ENCODE data around the gene SLC5A6.
"Not testable (repeated sequence)": the region's sequence is repeated elsewhere in the genome, so short reads cannot be mapped to it uniquely, and the experiment has no call there.

The SLC5A6 gene

GRCh38 chr2:27203741-27204140, 8.3 kb downstream of the SLC5A6 start:
- no peak for DNase-seq

DNA sequence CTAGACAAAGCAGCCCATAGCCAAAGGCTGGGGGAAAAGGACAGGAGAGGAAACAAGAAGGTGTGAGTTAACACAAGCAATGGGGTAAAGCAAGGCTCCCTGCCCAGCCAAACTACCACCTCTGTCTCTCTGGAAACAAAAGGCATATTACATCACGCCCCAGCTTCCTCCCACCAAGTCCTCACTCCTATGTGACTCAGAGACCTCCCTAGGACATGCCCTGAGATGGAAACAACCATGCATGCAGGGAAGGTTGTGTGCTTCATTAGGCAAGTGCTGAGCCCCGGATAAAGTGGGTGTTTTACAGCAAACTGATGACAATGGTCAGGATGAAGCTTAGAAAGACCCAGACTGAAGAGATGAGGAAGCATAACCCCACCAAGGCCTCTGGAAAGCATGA, 9.2 kb downstream of the SLC5A6 start:
- peak; percentile 87 for DNase-seq

GRCh38 chr2:27201675-27202074, 10.4 kb downstream of the SLC5A6 start:
- no peak for DNase-seq

DNA sequence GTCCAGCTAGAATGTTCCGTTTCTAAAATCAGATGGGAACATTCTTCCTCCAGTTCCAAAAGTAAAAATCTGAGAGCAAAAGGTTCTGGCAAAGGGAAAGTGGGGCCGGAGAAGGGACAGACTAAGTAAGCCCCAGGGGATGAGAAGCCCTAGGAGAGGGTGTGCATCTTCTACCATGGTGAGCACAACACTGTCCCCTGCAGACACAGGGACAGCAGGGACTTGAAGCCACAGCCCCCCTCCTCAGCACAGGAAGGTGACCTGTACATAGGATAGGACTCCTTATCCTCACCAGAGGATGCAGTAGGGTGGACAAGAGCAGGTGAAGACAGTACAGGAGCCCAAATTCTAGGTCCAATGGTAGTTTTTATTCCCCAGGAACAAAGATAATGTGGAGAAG, 12.8 kb downstream of the SLC5A6 start:
- DNase-seq, result no peak

DNA sequence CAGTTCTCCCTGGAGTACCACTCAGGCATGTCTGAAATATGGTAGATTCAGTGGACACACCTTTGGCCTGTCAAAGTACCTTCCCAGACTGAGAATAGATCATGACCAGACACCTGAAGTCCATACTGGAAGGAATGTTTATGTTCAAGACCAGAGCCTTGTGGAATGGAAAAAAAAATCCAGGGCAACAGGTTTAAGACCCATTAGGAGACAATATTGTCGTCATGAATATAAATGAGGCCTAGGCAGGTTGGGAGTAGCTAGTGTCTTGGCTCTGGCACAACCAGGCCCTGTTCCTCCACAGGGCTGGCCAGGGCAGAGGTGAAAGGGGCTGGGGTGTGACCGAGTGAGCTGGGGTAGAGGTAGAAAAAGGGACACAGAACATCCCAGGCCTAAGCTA, 13.4 kb downstream of the SLC5A6 start:
- no peak for DNase-seq

DNA sequence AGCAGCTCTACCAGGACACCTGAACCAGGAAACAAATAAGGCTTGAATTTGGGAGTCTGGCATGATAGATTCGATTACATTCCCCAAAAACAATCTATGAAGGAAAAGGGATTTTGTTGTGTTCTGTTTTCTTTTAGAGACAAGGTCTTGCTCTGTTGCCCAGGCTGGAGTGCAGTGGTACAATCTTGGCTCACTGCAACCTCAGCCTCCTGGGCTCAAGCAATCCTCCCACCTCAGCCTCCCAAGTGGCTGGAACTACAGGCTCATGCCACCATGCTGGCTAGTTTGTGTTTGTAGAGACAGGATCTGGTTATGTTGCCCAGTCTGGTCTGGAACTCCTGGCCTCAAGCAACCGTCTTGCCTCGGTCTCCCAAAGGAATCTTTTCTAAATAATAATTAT, 14.0 kb downstream of the SLC5A6 start:
- not testable (repeated sequence) for DNase-seq

- not testable (repeated sequence) for DNase-seq
These were observed 16.3 kb downstream of the SLC5A6 start for GRCh38 chr2:27195799-27196198.

- no peak for DNase-seq
These were observed 17.3 kb downstream of the SLC5A6 start for GRCh38 chr2:27194538-27195354.

DNA sequence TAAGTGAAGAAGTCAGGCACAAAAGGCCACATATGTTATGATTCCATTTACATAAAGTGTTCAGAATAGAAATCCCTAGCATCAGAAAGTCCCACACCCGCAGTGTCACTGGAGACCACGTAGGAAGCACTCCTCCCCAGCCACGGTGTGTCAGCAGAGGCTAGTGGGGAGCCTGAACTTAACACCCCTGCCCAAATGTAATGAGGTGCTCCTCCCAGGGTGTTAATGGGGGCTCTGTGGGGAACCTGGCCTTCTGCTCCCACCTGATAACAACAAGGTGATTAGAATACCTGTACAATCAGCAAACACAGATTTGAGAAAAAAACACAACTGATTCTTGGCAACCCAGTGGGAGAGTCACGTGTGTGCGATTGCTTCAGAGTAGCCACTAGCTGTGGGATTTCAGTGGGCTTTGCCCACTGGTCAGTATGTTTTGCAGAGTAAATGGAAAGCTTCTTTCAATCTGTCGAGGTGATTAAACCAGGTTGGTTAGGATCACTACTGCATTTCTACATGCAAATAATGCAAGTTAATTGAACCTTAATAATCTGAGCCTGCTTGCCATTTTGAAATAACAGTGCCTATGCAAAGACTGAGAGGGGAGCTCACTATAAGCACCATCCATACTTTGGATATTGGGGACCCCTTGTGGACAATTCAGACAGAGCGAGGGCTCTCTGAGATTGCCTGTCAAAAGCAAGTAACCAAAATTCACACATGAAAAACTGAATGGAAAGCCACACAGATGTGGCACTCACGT, 20.8 kb downstream of the SLC5A6 start:
- peak; percentile 72 for DNase-seq

GRCh38 chr2:27189989-27190388, 22.1 kb downstream of the SLC5A6 start:
- no peak for DNase-seq

DNA sequence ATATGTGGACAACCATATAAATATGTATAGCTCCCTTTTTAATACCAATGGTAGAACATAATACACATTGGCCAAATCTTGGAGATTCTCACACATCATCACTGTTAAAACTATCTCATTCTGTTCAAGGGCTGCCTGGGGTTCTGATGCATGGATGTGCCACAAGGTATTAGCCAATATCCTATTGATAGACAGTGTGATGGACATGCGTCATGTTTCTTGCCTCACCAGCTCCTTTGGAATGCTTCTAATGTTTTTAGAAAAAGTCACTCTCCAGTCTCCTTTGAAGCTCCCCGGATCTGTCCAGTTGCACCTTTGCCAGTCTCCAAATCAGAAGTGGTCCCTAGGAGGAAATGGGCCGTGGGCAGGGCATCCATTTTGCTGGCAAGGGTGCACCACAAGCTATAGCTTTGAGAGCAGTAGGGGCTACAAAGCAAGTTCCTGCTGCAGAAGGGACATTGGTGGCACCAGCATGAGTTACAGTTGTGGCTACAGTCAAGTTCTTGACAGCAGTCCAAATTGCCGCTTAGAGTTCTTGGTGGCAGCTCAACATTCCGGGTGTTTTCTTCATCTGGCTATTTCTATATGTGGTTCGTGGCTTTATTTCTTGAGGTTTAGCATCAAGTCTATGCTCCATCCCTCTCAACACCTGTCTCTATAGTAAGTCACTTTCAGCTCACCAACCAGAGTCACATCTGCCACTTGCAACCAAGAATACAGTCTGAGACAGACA, 25.3 kb downstream of the SLC5A6 start:
- DNase-seq, result no peak

DNA sequence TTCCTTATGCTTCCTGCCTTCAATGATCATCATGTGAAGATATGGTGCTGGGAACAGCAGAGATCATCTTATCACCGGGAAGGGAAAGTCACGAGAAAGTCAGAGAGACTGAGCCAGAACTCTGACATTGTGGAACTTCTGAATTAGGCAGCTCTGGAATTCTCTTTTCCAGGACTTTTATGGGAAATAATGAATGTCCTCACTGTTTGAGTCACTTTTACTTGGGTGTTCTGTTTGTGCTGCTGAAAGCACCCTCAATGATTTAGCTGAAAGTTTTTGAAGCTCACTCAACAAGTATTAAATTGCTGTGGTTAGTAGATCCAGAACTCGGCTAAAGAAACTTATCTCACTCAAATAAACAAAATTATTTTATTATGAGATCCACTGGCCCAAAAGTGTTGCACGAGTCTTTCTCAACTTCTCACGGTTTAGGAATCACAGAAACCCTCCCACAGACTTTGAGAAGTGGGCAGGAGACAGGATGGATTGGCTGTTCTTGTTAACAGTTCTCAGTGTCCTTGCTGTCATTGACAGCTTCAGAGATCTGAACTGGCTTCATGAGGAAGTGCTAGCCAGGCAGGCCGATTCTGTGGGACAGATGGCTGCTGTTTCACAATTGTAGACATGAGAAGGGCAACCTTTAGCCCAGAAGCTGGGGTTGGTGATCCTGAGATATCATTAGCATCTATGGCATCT, 26.6 kb downstream of the SLC5A6 start:
- peak; percentile 82 for DNase-seq

DNA sequence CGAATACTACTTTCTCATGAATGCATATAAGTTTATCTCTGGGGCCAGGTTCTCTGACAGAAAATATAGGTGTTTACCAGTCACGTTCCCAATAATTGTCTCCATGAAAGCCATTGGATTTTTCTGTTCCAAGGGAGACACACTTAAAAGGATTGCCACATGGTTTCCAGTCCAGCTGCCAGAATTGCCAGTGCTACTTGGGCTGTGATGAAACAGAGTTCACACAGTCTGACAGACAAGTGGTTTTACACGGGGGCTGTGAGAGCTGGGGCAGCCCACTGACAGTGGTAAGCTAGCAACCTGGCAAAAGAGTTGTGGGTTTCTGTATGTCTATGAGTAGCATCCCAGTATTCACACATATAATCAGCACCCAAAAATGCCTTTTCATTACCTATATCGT, 28.0 kb downstream of the SLC5A6 start:
- peak; percentile 32 for DNase-seq

DNA sequence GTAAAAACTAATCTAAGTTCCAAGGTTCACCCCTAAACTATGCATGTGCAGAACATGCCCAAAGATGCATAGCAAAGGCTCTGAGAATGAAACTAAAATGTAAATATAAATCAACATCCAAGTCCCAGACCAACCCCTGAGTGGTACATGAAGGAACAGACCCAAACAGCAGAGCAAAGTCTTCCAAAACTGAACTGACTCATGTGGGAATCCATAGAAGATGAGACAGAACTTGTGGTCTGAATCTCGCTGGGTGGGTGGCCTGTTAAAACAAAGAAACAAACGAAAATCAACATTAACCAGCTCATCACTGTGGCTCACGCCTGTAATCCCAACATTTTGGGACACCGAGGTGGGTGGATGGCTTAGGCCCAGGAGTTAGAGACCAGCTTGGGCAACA, 29.7 kb downstream of the SLC5A6 start:
- DNase-seq, result no peak

DNA sequence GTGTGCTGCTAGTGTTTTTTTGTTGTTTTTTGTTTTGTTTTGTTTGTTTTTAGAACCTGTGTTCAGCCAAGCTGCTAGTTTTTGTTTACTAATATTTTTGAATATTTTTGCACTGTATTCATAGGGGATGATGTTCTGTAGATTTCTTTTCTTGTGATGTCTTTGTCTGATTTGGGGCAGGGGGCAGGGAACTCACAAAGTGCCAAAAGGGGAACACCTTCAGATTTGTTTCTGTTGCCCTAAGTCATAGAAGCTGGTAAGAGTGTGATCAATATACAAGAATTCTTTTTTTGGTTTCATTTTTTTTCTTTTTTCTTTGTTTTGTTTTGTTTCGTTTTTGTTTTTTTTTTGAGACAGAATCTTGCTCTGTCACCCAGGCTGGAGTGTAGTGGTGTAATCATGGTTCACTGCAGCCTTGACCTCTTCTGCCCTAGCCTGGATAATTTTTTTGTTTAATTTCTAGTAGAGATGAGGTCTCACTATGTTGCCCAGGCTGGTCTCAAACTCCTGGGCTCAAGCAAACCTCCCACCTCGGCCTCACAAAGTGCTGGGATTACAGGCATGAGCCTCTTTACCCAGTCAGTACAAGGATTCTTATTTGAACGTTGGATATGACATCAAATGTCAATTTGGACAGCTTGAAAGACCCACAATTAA, 32.6 kb downstream of the SLC5A6 start:
- DNase-seq, result no peak

- DNase-seq, result no peak
These were observed 33.6 kb downstream of the SLC5A6 start for GRCh38 chr2:27178469-27178868.

GRCh38 chr2:27177441-27178351, 34.4 kb downstream of the SLC5A6 start:
- DNase-seq, result no peak

GRCh38 chr2:27175781-27176180, 36.3 kb downstream of the SLC5A6 start:
- not testable (repeated sequence) for DNase-seq

DNA sequence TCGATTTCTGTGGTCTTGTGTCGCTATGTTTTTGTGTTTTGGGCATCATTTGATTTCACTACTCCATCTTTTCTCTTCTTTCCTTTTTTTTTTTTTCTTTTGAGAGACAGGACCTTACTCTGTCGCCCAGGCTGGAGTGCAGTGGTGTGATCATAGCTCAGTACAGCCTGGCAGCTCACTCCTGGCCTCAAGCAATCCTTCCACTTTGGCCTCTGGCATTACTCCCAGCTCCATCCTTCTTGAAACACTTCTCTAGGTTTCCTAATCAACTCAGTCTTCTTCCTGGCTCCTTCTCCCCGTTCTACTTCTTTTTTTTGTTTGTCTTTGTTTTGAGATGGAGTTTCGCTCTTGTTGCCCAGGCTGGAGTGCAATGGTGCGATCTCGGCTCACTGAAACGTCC, 36.7 kb downstream of the SLC5A6 start:
- no peak for DNase-seq

DNA sequence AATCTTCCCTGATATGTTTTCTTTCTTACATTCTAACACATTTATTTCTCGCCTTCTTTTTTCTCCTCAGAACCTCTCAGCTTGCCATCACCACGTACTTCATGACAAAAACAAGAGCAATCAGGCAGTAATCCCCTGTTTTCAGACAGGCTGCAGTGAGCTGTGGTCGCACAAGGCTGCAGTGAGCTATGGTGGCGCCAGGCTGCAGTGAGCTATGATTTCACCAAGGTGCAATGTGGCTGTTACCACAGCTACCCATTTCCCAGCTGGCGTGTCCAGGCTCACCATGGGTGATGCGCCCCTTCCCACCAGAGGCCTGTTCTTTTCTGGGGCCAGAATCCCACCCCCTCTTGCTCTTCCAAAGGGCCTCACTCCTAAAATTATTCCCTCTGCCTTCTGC, 37.4 kb downstream of the SLC5A6 start:
- no peak for DNase-seq

- DNase-seq, result no peak
These were observed 40.7 kb downstream of the SLC5A6 start for GRCh38 chr2:27171351-27171848.

Data from inflammatory macrophage treated with lipopolysaccharide for 4 hours (primary cell).